Lower lobe of right lung (tissue), 2 donors: ENCODE measurements around the gene NOVA2. TPM values are rescaled to one million over a fixed set of nuclear protein-coding genes. Genes with fewer than 3 reads are reported as not detected.
A peak's percentile ranks its signal among the peaks of the same experiment; 100 is the strongest.

Source experiments
- ATAC-seq, 2 donors: fragments of 200-7000 bp; cut with Tn5 transposase; one replicate each; pipeline ENCODE4 v1.9.1; 2020 to 2022; ENCODE audit warnings: mild to moderate bottlenecking in 2 of 2, moderate library complexity in 2 of 2
- DNase-seq: peaks from one replicate; pipeline ENCODE4 v3.0.0-alpha.2; 2020
- H3K27ac ChIP-seq: fragments of 200-600 bp; one replicate; pipeline ENCODE4 v1.8.0; 2022
- H3K27me3 ChIP-seq: fragments of 200-600 bp; one replicate; pipeline ENCODE4 v1.8.0; 2022; ENCODE audit warnings: low read depth
- H3K36me3 ChIP-seq: fragments of 200-600 bp; one replicate; pipeline ENCODE4 v1.8.0; 2022; ENCODE audit warnings: mild to moderate bottlenecking
- H3K4me1 ChIP-seq: fragments of 200-600 bp; one replicate; pipeline ENCODE4 v1.8.0; 2022
- H3K4me3 ChIP-seq: fragments of 200-600 bp; one replicate; pipeline ENCODE4 v1.8.0; 2022; ENCODE audit warnings: mild to moderate bottlenecking
- H3K9me3 ChIP-seq: fragments of 200-600 bp; one replicate; pipeline ENCODE4 v1.8.0; 2022
- intact Hi-C: fragments of 100-400 bp; cut with DNase I; formaldehyde crosslinking; loops from one replicate; pipeline ENCODE4 v1.11.0; 2022
- microRNA-seq: library from miRNA; unstranded; fragments of <30 nt; microRNA quantifications from one replicate; pipeline ENCODE4 v1.2.0, GENCODE V29; 2020; ENCODE audit warnings: borderline number of aligned reads
- total RNA-seq: library from RNA; stranded (reverse); fragmentation: NEBNext Ultra II Directional; extraction: Animal tissue kit (Norgen Biotek cat#: 25700); gene quantifications from one replicate; pipeline ENCODE4 v1.2.1, GENCODE V29; 2021
- TF ChIP-seq, protein P1 (sequence below): fragments of 200-600 bp; IDR thresholded peaks from one replicate; pipeline ENCODE4 v1.8.0; 2022; ENCODE audit warnings: antibody characterized with exemption, mild to moderate bottlenecking
- donor health status: DM: no; HTN: yes; CAD: no; lungs with severe emphysema.

NOVA2 gene
- total RNA-seq, 1 donor from 2014 or later: 18.8 TPM

GRCh38 chr19:45885556-45886426 is 87.9 kb downstream of the NOVA2 start, which contains the start of gene IRF2BP1:
IRF2BP1 (minus strand) TSS chr19:45886141; CDS start chr19:45885774, 367 bp downstream.
- TF ChIP-seq, protein P1, sequence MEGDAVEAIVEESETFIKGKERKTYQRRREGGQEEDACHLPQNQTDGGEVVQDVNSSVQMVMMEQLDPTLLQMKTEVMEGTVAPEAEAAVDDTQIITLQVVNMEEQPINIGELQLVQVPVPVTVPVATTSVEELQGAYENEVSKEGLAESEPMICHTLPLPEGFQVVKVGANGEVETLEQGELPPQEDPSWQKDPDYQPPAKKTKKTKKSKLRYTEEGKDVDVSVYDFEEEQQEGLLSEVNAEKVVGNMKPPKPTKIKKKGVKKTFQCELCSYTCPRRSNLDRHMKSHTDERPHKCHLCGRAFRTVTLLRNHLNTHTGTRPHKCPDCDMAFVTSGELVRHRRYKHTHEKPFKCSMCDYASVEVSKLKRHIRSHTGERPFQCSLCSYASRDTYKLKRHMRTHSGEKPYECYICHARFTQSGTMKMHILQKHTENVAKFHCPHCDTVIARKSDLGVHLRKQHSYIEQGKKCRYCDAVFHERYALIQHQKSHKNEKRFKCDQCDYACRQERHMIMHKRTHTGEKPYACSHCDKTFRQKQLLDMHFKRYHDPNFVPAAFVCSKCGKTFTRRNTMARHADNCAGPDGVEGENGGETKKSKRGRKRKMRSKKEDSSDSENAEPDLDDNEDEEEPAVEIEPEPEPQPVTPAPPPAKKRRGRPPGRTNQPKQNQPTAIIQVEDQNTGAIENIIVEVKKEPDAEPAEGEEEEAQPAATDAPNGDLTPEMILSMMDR: no peak
- Histone ChIP-seq H3K9me3 (no peaks in the 10 kb centered on the region), H3K36me3 (peaks cover 10% of the 10 kb centered on the region), H3K4me1 (peaks cover 47% of the 10 kb centered on the region), H3K4me3 (peak within 1 kb of the TSS; percentile 92), H3K27ac (peak within 1 kb of the TSS; percentile 90), H3K27me3 (no peaks in the 10 kb centered on the region)
- ATAC-seq (peak; percentile 85 to 89), DNase-seq (peak; percentile 97)
- intact Hi-C loops: no loop called here

GRCh38 chr19:45884682-45885555 is 88.7 kb downstream of the NOVA2 start:
- Histone ChIP-seq H3K4me3 (peak overlapping the region; percentile 92), H3K27ac (peak overlapping the region; percentile 90), H3K4me1 (peaks cover 47% of the 10 kb centered on the region), H3K27me3 (no peaks in the 10 kb centered on the region), H3K36me3 (peaks cover 10% of the 10 kb centered on the region), H3K9me3 (no peaks in the 10 kb centered on the region)
- intact Hi-C loops: no loop called here
- ATAC-seq (no peak), DNase-seq (no peak)
- TF ChIP-seq, protein P1: no peak

GRCh38 chr19:45883881-45884681 is 89.6 kb downstream of the NOVA2 start:
- Histone ChIP-seq H3K27me3 (no peaks in the 10 kb centered on the region), H3K27ac (no peak overlapping the region), H3K4me1 (peaks cover 47% of the 10 kb centered on the region), H3K4me3 (peak overlapping the region; percentile 92), H3K9me3 (no peaks in the 10 kb centered on the region), H3K36me3 (peaks cover 10% of the 10 kb centered on the region)
- DNase-seq: no peak
- no peak for ATAC-seq
- TF ChIP-seq, protein P1: no peak
- intact Hi-C loops: no loop called here

Small RNA genes lying within 50 kb of the gene (microRNA-seq; reads per million reads assigned to microRNA genes)
- gene MIR769: 60.8 reads per million, percentile 43 among the genes with 10 or more reads in this experiment

Other genes with a start within 250 kb of the NOVA2 start
- 19.3 TPM for gene FBXO46, start 243.0 kb downstream of the NOVA2 start, total RNA-seq
- gene MEIOSIN, start 240.4 kb downstream of the NOVA2 start, total RNA-seq: not detected
- 16.8 TPM for gene SIX5, start 204.6 kb downstream of the NOVA2 start, total RNA-seq
- 42.6 TPM for gene DMPK, start 191.4 kb downstream of the NOVA2 start, total RNA-seq
- gene DMWD, start 181.0 kb downstream of the NOVA2 start, total RNA-seq: 47.4 TPM
- gene RSPH6A, start 158.6 kb downstream of the NOVA2 start, total RNA-seq: 0.21 TPM
- 73.1 TPM for gene SYMPK, start 110.7 kb downstream of the NOVA2 start, total RNA-seq
- 0.68 TPM for gene FOXA3, start 109.5 kb downstream of the NOVA2 start, total RNA-seq
- 21.4 TPM for gene IRF2BP1, start 87.7 kb downstream of the NOVA2 start, total RNA-seq
- 7.5 TPM for gene MYPOP, start 71.3 kb downstream of the NOVA2 start, total RNA-seq
- gene NANOS2, start 59.1 kb downstream of the NOVA2 start, total RNA-seq: not detected
- gene CCDC61, start 21.6 kb upstream of the NOVA2 start, total RNA-seq: 16.3 TPM
- 3.0 TPM for gene PGLYRP1, start 49.2 kb upstream of the NOVA2 start, total RNA-seq
- not detected for gene IGFL4, start 67.1 kb upstream of the NOVA2 start, total RNA-seq
- not detected for gene IGFL3, start 150.8 kb upstream of the NOVA2 start, total RNA-seq
- not detected for gene IGFL2, start 174.4 kb upstream of the NOVA2 start, total RNA-seq